Peyer's patch (tissue), 4 donors: ENCODE measurements around the gene TMEM179B. TPM values are rescaled to one million over a fixed set of nuclear protein-coding genes. Genes with fewer than 3 reads are reported as not detected.
"Not testable (repeated sequence)": the region's sequence is repeated elsewhere in the genome, so short reads cannot be mapped to it uniquely, and the experiment has no call there.

Source experiments
- DNase-seq, 3 donors: peaks; one replicate each; pipeline ENCODE4 v3.0.0-alpha.2; 2017 to 2019
- H3K27ac ChIP-seq, 4 donors: fragments of 200-600 bp; sonication (generic); one replicate each; pipeline ENCODE4 v1.5.1; 2016 to 2019
- H3K27me3 ChIP-seq, 2 donors: fragments of 200-600 bp; sonication (generic); one replicate each; pipeline ENCODE4 v1.5.1; 2019
- H3K36me3 ChIP-seq, 3 donors: fragments of 200-600 bp; sonication (generic); one replicate each; pipeline ENCODE4 v1.5.1; 2016 to 2019
- H3K4me1 ChIP-seq, 4 donors: fragments of 200-600 bp; sonication (generic); one replicate each; pipeline ENCODE4 v1.5.1; 2016 to 2019
- H3K4me3 ChIP-seq, 4 donors: fragments of 200-600 bp; sonication (generic); 1 replicate in 3 of 4; 2 replicates in 1 of 4; pipeline ENCODE4 v1.5.1; 2016 to 2019; ENCODE audit warnings: mild to moderate bottlenecking in 1 of 4
- H3K9me3 ChIP-seq, 4 donors: fragments of 200-600 bp; sonication (generic); one replicate each; pipeline ENCODE4 v1.5.1; 2016 to 2019; ENCODE audit warnings: mild to moderate bottlenecking in 1 of 4
- CTCF ChIP-seq, 6 experiments: fragments of 450-650 bp in 4 of 6; fragments of 200-600 bp in 2 of 6; sonication (generic) in 1 of 6; IDR thresholded peaks; one replicate each; pipeline ENCODE4 v1.5.1; 2017 to 2019; ENCODE audit warnings: antibody characterized with exemption in 6 of 6, mild to moderate bottlenecking in 3 of 6, moderate library complexity in 1 of 6
- POLR2A ChIP-seq, 2 donors: fragments of 450-650 bp; IDR thresholded peaks; one replicate each; pipeline ENCODE4 v1.5.1; 2017; ENCODE audit warnings: antibody characterized with exemption in 2 of 2, mild to moderate bottlenecking in 2 of 2, moderate library complexity in 2 of 2
- total RNA-seq, 4 donors: library from RNA; depleted of rRNA; stranded (reverse); fragments of >200 nt; gene quantifications; one replicate each; pipeline ENCODE4 v1.1.0, GENCODE V29; 2016

Gene TMEM179B
- 100 to 1,000 TPM in 1 of 4 donors, 10 to 100 TPM in 3; 28.9 to 112 (median 83.6) TPM for total RNA-seq

- Histone ChIP-seq H3K27me3 (no peaks in the 10 kb centered on the region), H3K27ac (peak within 1 kb of the TSS; percentile 95 to 100 (median 98)), H3K9me3 (no peaks in the 10 kb centered on the region), H3K36me3 (peaks cover 0 to 25% (median 0%) of the 10 kb centered on the region in 3 donors), H3K4me1 (peaks cover 4 to 45% (median 22%) of the 10 kb centered on the region in 4 donors), H3K4me3 (peak within 1 kb of the TSS; percentile 70 to 100 (median 94))
- peak; percentile 97 to 100 (median 100) for DNase-seq
- TF ChIP-seq CTCF (IDR thresholded peaks at IDR 0.05) = peak in 5 of 6 experiments; percentile 26 to 58 (median 50)
- peak; percentile 97 to 99 for TF ChIP-seq POLR2A (IDR thresholded peaks at IDR 0.05)
Observed at GRCh38 chr11:62787005-62787759, at the start of gene TMEM179B. Gene TMEM179B, plus strand, starts transcription at chr11:62787402. Its CDS starts 30 bp downstream, at chr11:62787432.

- DNase-seq = no peak
- TF ChIP-seq POLR2A (IDR thresholded peaks at IDR 0.05) (no peak), CTCF (IDR thresholded peaks at IDR 0.05) (no peak)
- H3K27ac ChIP-seq = no peak overlapping the region
Observed at GRCh38 chr11:62747475-62748160, 39.6 kb upstream of the TMEM179B start.

GRCh38 chr11:62749931-62750330 is 37.3 kb upstream of the TMEM179B start:
- H3K4me3 ChIP-seq, DNase-seq, H3K9me3 ChIP-seq, H3K27me3 ChIP-seq, H3K27ac ChIP-seq: not testable (repeated sequence)
- Histone ChIP-seq H3K36me3 (peaks cover 0 to 18% (median 0%) of the 10 kb centered on the region in 3 donors), H3K4me1 (peaks cover 0 to 23% (median 4%) of the 10 kb centered on the region in 4 donors)

More at GRCh38 chr11:62747475-62748160, 39.6 kb upstream of the TMEM179B start:
- Histone ChIP-seq H3K27me3 (no peaks in the 10 kb centered on the region), H3K36me3 (peaks cover 0 to 15% (median 0%) of the 10 kb centered on the region in 3 donors), H3K9me3 (no peaks in the 10 kb centered on the region), H3K4me1 (peaks cover 0 to 8% (median 0%) of the 10 kb centered on the region in 4 donors), H3K4me3 (no peak overlapping the region)

- DNase-seq = no peak
- Histone ChIP-seq H3K9me3 (no peaks in the 10 kb centered on the region), H3K4me1 (peaks cover 0 to 23% (median 4%) of the 10 kb centered on the region in 4 donors), H3K36me3 (peaks cover 0 to 18% (median 0%) of the 10 kb centered on the region in 3 donors), H3K27ac (no peak overlapping the region), H3K27me3 (no peaks in the 10 kb centered on the region), H3K4me3 (no peak overlapping the region)
- TF ChIP-seq CTCF (IDR thresholded peaks at IDR 0.05) = no peak
- no peak for TF ChIP-seq POLR2A (IDR thresholded peaks at IDR 0.05)
Observed at GRCh38 chr11:62752177-62752785, 34.9 kb upstream of the TMEM179B start.

GRCh38 chr11:62752994-62753735 is 34.0 kb upstream of the TMEM179B start:
- Histone ChIP-seq H3K4me3 (peak overlapping the region; percentile 61 to 79 (median 67)), H3K27ac (peak overlapping the region; percentile 87 to 94 (median 90)), H3K36me3 (peaks cover 0 to 18% (median 0%) of the 10 kb centered on the region in 3 donors), H3K27me3 (no peaks in the 10 kb centered on the region), H3K9me3 (no peaks in the 10 kb centered on the region), H3K4me1 (peaks cover 0 to 23% (median 4%) of the 10 kb centered on the region in 4 donors)
- no peak for TF ChIP-seq CTCF (IDR thresholded peaks at IDR 0.05)
- TF ChIP-seq POLR2A (IDR thresholded peaks at IDR 0.05) = no peak
- no peak for DNase-seq
